ENCODE results near the gene PFDN2.
A peak's percentile ranks its signal among the peaks of the same experiment; 100 is the strongest.

The PFDN2 gene

GRCh38 chr1:161117759-161118581 is at the start of gene PFDN2, which contains the start of gene NIT1:
PFDN2 (minus strand) TSS chr1:161118037; CDS start chr1:161118026, 11 bp downstream.
NIT1 (plus strand) TSS chr1:161118105; CDS start chr1:161118177, 72 bp downstream.
- DNase-seq: peak; percentile 88

GRCh38 chr1:161166669-161167548 is 49.1 kb upstream of the PFDN2 start:
- no peak for DNase-seq

GRCh38 chr1:161165742-161166668 is 48.2 kb upstream of the PFDN2 start, which contains the start of gene PPOX:
PPOX (plus strand) TSS chr1:161166426; CDS start chr1:161166848, 422 bp downstream.
- DNase-seq: peak; percentile 100

GRCh38 chr1:161164901-161165610 is 47.2 kb upstream of the PFDN2 start:
- DNase-seq: no peak

GRCh38 chr1:161163793-161164192 is 46.0 kb upstream of the PFDN2 start:
- DNase-seq: no peak

GRCh38 chr1:161162806-161163205 is 45.0 kb upstream of the PFDN2 start:
- no peak for DNase-seq

- no peak for DNase-seq
Observed at GRCh38 chr1:161162052-161162451, 44.2 kb upstream of the PFDN2 start.

- DNase-seq: no peak
Observed at GRCh38 chr1:161161652-161162051, 43.8 kb upstream of the PFDN2 start.

- DNase-seq: no peak
Observed at GRCh38 chr1:161160671-161161145, 42.9 kb upstream of the PFDN2 start.

GRCh38 chr1:161159913-161160243 is 42.0 kb upstream of the PFDN2 start:
- DNase-seq: no peak

GRCh38 chr1:161159087-161159912 is 41.5 kb upstream of the PFDN2 start, which contains the start of gene USP21:
USP21 (plus strand) TSS chr1:161159500; CDS start chr1:161160641, 1,141 bp downstream.
- peak; percentile 94 for DNase-seq

- DNase-seq: no peak
Observed at GRCh38 chr1:161158316-161159010, 40.6 kb upstream of the PFDN2 start.

GRCh38 chr1:161157867-161158266 is 40.0 kb upstream of the PFDN2 start:
- DNase-seq: no peak

- DNase-seq: peak; percentile 99
Observed at GRCh38 chr1:161153682-161154337, 36.0 kb upstream of the PFDN2 start, which contains the start of gene UFC1. UFC1 (plus strand) TSS chr1:161153978; CDS start chr1:161153998, 20 bp downstream.

- DNase-seq: no peak
Observed at GRCh38 chr1:161153176-161153575, 35.3 kb upstream of the PFDN2 start.

- no peak for DNase-seq
Observed at GRCh38 chr1:161145832-161146231, 28.0 kb upstream of the PFDN2 start.

- no peak for DNase-seq
Observed at GRCh38 chr1:161140755-161141400, 23.0 kb upstream of the PFDN2 start.

GRCh38 chr1:161139766-161140165 is 21.9 kb upstream of the PFDN2 start:
- DNase-seq: peak; percentile 29

GRCh38 chr1:161138431-161138830 is 20.6 kb upstream of the PFDN2 start:
- DNase-seq: no peak
